ENCODE data around the gene TMIGD2.
"Not testable (repeated sequence)": the region's sequence is repeated elsewhere in the genome, so short reads cannot be mapped to it uniquely, and the experiment has no call there.

The TMIGD2 gene

DNA sequence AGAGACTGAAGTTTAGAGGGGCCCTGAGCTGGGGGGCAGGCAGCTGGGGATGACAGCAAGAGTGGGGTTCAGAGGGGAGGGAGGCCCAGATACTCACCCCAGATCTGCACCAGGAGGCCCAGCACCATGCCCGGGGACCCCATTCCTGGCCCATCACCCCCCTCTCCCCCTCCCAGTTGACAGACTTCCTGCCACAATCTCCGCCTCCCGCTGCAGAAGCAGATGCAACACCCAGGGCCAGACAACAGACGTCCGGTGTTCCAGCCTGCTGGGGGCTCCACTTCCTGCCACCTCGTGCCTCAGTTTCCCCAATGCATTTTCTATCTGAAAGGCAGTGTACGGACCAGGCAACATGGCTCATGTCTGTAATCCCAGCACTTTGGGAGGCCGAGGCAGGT is at the start of gene TMIGD2:
TMIGD2 (minus strand) TSS at position 147 of the 398 bp plus-strand sequence; CDS start at position 143, 4 bp downstream.
- no peak for DNase-seq
- in situ Hi-C loops (cut with MboI; ENCODE audit: low pct_unique_long_range_greater_than_20kb, low sequenced_read_pairs), result no loop called here

- no peak for DNase-seq
- in situ Hi-C loops (cut with MboI; ENCODE audit: low pct_unique_long_range_greater_than_20kb, low sequenced_read_pairs), result no loop called here
Observed at GRCh38 chr19:4350726-4351125, 48.5 kb upstream of the TMIGD2 start.

DNA sequence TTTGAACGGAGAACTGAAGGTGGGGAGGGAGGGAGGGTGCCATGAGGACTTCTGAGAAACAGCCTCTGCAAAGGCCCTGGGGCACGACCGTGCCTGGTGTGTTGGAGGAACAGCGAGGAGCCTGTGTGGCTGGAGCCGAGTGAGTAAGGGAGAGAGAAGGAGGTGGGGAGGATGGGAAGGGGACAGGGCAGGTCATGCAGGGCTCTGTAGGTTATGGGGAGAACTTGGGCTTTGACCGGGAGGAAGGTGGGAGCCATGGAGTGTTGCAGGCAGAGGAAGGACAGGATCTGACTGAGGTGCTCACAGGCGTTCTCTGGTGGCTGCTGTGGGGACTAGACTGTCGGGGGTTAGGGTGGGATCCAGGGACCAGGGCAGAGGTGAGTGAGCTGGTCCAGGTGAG is 47.9 kb upstream of the TMIGD2 start:
- in situ Hi-C loops (cut with MboI; ENCODE audit: low pct_unique_long_range_greater_than_20kb, low sequenced_read_pairs), result no loop called here
- DNase-seq, result no peak

DNA sequence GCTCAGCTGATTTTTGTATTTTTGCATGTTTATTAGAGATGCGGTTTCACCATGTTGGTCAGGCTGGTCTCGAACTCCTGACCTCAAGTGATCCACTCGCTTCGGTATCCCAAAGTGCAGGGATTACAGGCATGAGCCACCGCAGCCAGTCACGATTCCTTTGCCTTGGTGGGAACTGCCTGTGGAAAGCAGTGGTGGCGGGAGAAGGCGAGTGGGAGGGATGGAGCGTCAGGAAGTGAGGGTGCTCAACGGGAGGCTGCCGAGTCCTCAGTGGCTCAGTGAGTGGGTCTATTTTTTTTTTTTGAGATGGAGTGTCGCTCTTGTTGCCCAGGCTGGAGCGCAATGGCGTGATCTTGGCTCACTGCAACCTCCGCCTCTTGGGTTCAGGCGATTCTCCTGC is 47.0 kb upstream of the TMIGD2 start:
- not testable (repeated sequence) for DNase-seq

GRCh38 chr19:4347521-4347920 is 45.3 kb upstream of the TMIGD2 start:
- in situ Hi-C loops (cut with MboI; ENCODE audit: low pct_unique_long_range_greater_than_20kb, low sequenced_read_pairs), result no loop called here
- DNase-seq, result no peak

More for the DNA sequence above, 47.0 kb upstream of the TMIGD2 start:
- in situ Hi-C loops (cut with MboI; ENCODE audit: low pct_unique_long_range_greater_than_20kb, low sequenced_read_pairs), result not testable (repeated sequence)

GRCh38 chr19:4346020-4346383 is 43.8 kb upstream of the TMIGD2 start:
- DNase-seq, result no peak
- in situ Hi-C loops (cut with MboI; ENCODE audit: low pct_unique_long_range_greater_than_20kb, low sequenced_read_pairs), result no loop called here

- DNase-seq, result no peak
- in situ Hi-C loops (cut with MboI; ENCODE audit: low pct_unique_long_range_greater_than_20kb, low sequenced_read_pairs), result no loop called here
Observed at GRCh38 chr19:4345342-4346019, 43.3 kb upstream of the TMIGD2 start.

DNA sequence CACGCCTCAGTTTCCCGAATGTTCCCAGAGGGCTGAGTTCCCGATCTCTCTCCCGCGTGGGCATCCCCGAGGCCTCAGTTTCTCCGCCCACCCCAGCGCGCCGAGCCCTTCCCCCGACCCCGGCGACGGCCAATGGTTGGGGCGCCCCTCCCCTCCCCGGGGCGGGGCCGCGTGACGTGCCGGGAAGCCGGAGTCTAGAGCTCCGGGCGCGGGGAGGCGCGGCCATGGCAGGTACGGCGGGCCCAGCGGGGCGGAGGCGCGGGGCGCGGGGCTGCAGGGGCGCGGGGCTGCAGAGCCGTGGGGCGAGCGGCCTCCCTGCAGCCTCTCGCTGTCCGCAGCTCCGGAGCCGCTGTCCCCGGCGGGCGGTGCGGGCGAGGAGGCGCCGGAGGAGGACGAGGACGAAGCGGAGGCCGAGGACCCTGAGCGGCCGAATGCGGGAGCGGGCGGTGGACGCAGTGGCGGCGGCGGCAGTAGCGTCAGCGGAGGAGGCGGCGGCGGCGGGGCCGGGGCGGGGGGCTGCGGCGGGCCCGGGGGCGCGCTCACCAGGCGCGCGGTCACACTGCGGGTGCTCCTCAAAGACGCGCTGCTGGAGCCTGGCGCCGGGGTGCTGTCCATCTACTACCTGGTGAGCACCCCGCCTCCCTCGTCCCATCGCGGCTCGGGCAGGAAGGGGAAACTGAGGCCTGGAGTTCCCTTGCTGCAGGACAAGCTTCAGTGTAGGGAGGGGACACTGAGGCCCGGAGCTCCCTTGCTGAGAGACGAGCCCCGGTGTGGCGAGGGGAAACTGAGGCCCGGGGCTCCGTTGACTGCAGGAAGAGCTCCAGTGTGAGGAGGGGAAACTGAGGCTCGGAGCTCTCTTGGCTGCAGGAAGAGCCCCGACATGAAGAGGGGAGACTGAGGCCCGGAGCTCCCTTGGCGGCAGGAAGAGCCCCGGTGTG is 41.5 kb upstream of the TMIGD2 start, which contains the start of gene MPND:
MPND (plus strand) TSS at position 193 of the 938 bp plus-strand sequence; CDS start at position 225, 32 bp downstream.
- DNase-seq, result no peak
- in situ Hi-C loops (cut with MboI; ENCODE audit: low pct_unique_long_range_greater_than_20kb, low sequenced_read_pairs), result no loop called here

DNA sequence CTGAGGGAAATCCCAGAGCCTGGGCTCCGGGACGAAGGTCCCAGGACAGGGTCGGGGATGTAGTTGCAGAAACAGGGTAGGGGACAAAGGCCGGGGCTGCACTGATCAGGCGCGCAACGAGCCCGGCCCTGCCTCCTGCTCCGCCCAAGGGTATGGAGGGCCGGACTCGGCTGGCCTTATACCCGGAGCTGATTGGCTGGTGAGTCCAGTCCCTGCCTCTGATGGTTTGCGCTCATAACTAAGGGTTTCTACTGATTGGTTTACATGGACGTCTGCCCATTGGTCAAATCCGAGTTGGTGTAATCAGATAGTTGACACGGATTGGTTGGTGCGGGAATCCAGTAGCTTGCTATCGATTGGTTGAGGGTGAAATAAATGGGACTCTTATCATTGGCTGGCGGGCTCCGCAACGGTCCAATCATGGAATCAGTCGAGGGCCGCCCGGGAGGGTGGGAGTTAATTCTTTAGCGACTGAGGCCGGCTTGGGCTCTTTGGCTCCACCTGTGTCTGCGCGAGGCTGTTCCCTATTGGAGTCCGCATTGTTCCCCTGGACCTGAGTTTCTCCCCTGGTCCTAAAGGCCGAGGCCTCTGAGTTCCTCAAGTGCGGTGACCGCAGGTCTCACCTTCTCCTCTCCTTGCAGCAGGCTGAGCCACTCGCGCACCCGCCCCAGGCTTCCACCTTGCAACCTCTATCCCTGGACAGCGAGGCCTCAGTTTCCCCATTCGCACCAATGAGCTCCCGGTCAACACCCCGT is 40.6 kb upstream of the TMIGD2 start:
- in situ Hi-C loops (cut with MboI; ENCODE audit: low pct_unique_long_range_greater_than_20kb, low sequenced_read_pairs), result no loop called here
- DNase-seq, result peak; percentile 99

DNA sequence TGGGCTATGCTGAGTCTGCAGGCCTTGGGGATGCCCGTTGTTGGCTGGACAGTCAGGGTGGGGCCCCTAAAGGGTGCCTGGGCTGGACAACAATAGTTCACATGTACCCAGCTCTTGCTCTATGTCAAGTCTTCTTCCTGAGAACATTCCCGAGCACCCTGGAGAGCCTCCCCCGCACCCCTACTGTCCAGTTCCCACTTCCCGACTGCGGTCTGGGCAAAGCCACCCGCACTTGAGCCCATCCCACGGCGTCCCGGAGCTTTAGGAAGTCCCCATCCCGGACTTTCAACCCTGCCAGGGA is 40.1 kb upstream of the TMIGD2 start:
- in situ Hi-C loops (cut with MboI; ENCODE audit: low pct_unique_long_range_greater_than_20kb, low sequenced_read_pairs), result no loop called here

DNA sequence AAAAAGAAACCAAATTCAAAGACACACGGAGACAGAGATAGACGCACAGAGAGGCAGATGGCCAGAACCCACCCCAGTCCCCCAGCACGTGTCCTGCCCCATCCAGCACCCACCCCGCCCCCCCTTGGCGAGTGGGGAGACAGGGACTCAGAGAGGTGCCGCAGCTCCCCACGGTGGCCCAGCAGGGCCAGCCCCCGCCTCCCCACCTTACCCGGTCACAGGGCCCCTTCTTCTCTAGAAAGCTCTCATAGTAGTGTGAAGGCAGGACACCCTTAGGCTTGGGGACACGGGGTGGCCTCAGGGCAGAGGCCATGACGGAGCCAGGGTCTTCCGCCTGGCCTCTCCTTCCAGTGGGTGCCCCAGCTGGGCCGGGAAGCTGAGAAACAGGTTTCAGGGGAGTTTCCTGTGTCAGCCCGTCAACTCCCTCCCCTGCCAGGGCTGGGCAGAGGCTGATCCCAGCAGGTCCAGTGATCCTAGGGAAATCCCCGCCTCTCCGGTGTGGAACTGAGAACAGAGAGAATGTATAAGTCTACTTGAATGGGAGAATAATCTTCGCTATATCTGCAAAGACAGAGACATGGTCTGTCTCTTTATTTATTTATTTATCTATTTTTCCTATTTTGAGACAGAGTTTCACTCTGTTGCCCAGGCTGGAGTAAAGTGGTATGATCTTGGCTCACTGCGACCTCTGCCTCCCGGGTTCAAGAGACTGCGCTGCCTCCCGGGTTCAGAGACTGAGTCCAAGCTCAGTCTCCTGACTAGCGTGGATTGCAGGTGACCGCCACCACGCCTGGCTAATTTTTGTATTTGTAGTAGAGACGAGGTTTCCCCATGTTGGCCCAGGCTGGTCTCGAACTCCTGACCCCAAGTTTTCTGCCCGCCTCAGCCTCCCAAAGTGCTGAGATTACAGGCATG is 36.5 kb upstream of the TMIGD2 start, which contains the start of gene STAP2:
STAP2 (minus strand) TSS at position 387 of the 915 bp plus-strand sequence; CDS start at position 313, 74 bp downstream.
- DNase-seq, result no peak
- in situ Hi-C loops (cut with MboI; ENCODE audit: low pct_unique_long_range_greater_than_20kb, low sequenced_read_pairs), result no loop called here

More for the DNA sequence above, 40.1 kb upstream of the TMIGD2 start:
- no peak for DNase-seq

- DNase-seq, result no peak
- in situ Hi-C loops (cut with MboI; ENCODE audit: low pct_unique_long_range_greater_than_20kb, low sequenced_read_pairs), result no loop called here
Observed at GRCh38 chr19:4337906-4338440, 35.8 kb upstream of the TMIGD2 start.

DNA sequence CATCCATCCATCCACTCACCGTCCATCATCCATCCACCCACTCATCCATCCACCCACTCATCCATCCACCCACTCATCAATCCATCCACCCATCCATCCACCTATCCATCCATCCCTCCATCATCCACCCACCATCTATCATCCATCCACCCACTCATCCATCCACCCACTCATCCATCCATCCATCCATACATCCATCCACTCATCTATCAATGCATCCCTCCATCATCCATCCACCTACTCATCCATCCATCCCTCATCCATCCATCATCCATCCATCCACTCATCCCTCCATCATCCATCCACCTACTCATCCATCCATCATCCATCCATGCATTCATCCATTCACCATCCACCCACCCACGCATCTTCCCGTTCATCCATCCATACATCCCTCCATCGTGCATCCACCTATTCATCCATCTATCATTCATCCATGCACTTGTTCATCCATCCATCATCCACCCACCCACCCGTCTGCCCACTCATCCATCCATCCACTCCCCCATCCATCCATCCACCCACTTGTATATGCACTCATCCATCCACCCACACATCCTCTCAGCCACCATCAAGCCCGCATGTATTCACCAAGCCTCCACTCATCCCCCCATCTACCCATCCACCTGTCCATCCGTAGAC is 32.9 kb upstream of the TMIGD2 start:
- in situ Hi-C loops (cut with MboI; ENCODE audit: low pct_unique_long_range_greater_than_20kb, low sequenced_read_pairs), result no loop called here
- DNase-seq, result no peak

- in situ Hi-C loops (cut with MboI; ENCODE audit: low pct_unique_long_range_greater_than_20kb, low sequenced_read_pairs), result no loop called here
- no peak for DNase-seq
Observed at GRCh38 chr19:4329858-4330257, 27.7 kb upstream of the TMIGD2 start.

DNA sequence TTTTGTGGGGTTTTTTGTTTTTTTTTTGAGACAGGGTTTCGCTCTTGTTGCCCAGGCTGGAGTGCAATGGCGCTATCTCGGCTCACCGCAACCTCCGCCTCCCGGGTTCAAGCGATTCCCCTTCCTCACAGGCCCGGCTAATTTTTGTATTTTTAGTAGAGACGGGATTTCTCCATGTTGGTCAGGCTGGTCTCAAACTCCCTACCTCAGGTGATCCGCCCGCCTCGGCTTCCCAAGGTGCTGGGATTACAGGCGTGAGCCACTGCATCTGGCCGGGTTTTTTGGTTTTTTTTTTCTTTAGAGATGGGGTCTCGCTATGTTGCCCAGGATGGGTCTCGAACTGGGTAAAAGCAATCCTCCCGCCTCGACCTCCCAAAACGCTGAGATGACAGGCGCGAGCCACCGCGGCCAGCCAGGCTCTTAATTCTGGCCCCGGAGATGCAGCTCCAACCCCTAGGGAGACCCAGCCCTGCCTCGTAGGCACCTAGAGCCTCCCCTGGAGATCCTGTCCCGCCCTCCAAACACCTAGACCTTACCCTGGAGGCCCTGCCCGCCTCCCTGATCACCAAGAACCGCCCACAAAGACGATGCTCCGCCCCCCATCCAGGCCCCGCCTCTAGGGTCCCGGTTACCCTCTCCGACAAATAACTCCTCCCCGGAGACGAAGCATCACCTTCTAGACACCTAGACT is 26.9 kb upstream of the TMIGD2 start:
- in situ Hi-C loops (cut with MboI; ENCODE audit: low pct_unique_long_range_greater_than_20kb, low sequenced_read_pairs); DNase-seq: not testable (repeated sequence)

GRCh38 chr19:4328243-4328990 is 26.2 kb upstream of the TMIGD2 start:
- in situ Hi-C loops (cut with MboI; ENCODE audit: low pct_unique_long_range_greater_than_20kb, low sequenced_read_pairs), result no loop called here
- DNase-seq, result no peak

GRCh38 chr19:4327877-4328242 is 25.7 kb upstream of the TMIGD2 start:
- no peak for DNase-seq
- in situ Hi-C loops (cut with MboI; ENCODE audit: low pct_unique_long_range_greater_than_20kb, low sequenced_read_pairs), result no loop called here
